ENCODE data around the gene LRRC49. TPM values are rescaled to one million over a fixed set of nuclear protein-coding genes. Genes with fewer than 3 reads are reported as not detected.

LRRC49 gene
- polyA plus RNA-seq, 1 donor (not counting 4 experiments of a cell fraction or from before 2014, with no cell fraction given) = 9.9 TPM

DNA sequence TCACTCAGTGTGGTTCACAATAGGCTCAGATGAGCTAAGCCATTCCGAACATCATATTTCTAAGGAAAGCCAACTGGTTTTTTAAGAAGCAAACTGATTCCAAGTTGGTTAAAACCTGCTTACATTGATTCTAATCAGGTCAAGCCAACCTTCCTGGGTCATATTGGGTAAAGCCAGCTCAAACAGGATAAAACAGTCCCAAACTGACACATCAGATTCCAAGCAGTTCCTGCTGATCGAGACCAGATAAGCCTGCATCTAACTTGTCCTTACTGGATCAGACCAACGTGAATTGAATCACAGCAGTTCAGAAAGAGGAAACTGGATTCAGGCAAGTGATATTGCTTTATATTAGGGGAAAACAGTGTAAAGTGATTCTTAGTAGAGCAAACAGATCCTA is 204.1 kb downstream of the LRRC49 start:
- dilution Hi-C loops (cut with MboI; ENCODE audit: extremely low pct_ligation_motif_present, low sequenced_read_pairs) = no loop called here
- DNase-seq (ENCODE audit: low read depth, low spot score) = peak; percentile 94
- Histone ChIP-seq H3K27me3 (ENCODE audit: control insufficient read depth, extremely low read depth, insufficient read depth, low read length) (no peaks in the 10 kb centered on the region), H2AFZ (ENCODE audit: control insufficient read depth, low read length) (peak overlapping the region; percentile 47), H3K9ac (ENCODE audit: control insufficient read depth, extremely low read depth, insufficient read depth, low read length) (peak overlapping the region; percentile 79), H3K36me3 (ENCODE audit: control insufficient read depth in 2 of 2, extremely low read depth in 1 of 2, insufficient read depth in 2 of 2, low read length in 2 of 2) (peaks cover 0 to 4% of the 10 kb centered on the region in 2 experiments), H3K4me1 (ENCODE audit: control insufficient read depth, extremely low read depth, insufficient read depth, low read length) (peaks cover 43% of the 10 kb centered on the region), H3K4me2 (ENCODE audit: control insufficient read depth, extremely low read depth, insufficient read depth, low read depth, low read length) (peak overlapping the region; percentile 87), H3K27ac (ENCODE audit: control insufficient read depth, insufficient read depth, low read length) (peak overlapping the region; percentile 93), H3K9me3 (ENCODE audit: control insufficient read depth, low read depth, low read length) (peaks cover 1% of the 10 kb centered on the region), H3K4me3 (ENCODE audit: control insufficient read depth in 2 of 3, extremely low read depth in 1 of 3, insufficient read depth in 2 of 3, low read depth in 1 of 3, low read length in 3 of 3) (peak overlapping the region; percentile 23 to 64 (median 55)), H4K20me1 (ENCODE audit: control insufficient read depth, extremely low read depth, insufficient read depth, low read length) (no peaks in the 10 kb centered on the region), H3K9me1 (ENCODE audit: control insufficient read depth, extremely low read depth, insufficient read depth, low read length) (no peaks in the 10 kb centered on the region), H3K79me2 (ENCODE audit: control insufficient read depth, insufficient read depth, low read length) (peaks cover 19% of the 10 kb centered on the region)
- peak; percentile 99 for FAIRE-seq
- no peak for TF ChIP-seq EZH2 (IDR thresholded peaks at IDR 0.05; ENCODE audit: low read length)
- TF ChIP-seq, protein P1, sequence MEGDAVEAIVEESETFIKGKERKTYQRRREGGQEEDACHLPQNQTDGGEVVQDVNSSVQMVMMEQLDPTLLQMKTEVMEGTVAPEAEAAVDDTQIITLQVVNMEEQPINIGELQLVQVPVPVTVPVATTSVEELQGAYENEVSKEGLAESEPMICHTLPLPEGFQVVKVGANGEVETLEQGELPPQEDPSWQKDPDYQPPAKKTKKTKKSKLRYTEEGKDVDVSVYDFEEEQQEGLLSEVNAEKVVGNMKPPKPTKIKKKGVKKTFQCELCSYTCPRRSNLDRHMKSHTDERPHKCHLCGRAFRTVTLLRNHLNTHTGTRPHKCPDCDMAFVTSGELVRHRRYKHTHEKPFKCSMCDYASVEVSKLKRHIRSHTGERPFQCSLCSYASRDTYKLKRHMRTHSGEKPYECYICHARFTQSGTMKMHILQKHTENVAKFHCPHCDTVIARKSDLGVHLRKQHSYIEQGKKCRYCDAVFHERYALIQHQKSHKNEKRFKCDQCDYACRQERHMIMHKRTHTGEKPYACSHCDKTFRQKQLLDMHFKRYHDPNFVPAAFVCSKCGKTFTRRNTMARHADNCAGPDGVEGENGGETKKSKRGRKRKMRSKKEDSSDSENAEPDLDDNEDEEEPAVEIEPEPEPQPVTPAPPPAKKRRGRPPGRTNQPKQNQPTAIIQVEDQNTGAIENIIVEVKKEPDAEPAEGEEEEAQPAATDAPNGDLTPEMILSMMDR (optimal IDR thresholded peaks at IDR 0.05 in 1 of 3, IDR thresholded peaks at IDR 0.05 in 1 of 3, conservative IDR thresholded peaks at IDR 0.05 in 1 of 3; ENCODE audit: extremely low read depth in 1 of 3, insufficient read depth in 2 of 3, low read length in 3 of 3) = no peak

DNA sequence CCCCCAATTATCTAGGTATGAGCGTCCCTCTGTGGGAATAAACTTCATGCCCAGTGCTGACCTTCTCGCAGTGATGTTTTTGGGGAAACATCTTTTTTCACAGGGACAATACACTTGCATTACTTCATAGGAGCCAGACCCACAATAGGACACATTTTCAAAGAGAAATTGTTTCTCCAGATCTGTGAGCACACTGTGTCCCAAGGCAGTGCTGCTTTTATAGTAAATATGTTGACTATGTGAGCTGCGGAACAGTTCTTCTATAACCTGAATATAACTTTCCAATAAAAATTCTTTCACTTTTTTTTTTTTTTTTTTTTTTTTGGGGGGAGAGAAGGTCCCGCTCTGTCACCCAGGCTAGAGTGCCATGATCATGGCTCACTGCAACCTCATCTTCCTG is 205.3 kb downstream of the LRRC49 start:
- Histone ChIP-seq H4K20me1 (ENCODE audit: control insufficient read depth, extremely low read depth, insufficient read depth, low read length) (no peaks in the 10 kb centered on the region), H2AFZ (ENCODE audit: control insufficient read depth, low read length) (no peak overlapping the region), H3K36me3 (ENCODE audit: control insufficient read depth in 2 of 2, extremely low read depth in 1 of 2, insufficient read depth in 2 of 2, low read length in 2 of 2) (peaks cover 0 to 4% of the 10 kb centered on the region in 2 experiments), H3K9ac (ENCODE audit: control insufficient read depth, extremely low read depth, insufficient read depth, low read length) (peak overlapping the region; percentile 28), H3K4me2 (ENCODE audit: control insufficient read depth, extremely low read depth, insufficient read depth, low read depth, low read length) (peak overlapping the region; percentile 51), H3K9me3 (ENCODE audit: control insufficient read depth, low read depth, low read length) (peaks cover 1% of the 10 kb centered on the region), H3K4me1 (ENCODE audit: control insufficient read depth, extremely low read depth, insufficient read depth, low read length) (peaks cover 45% of the 10 kb centered on the region), H3K4me3 (ENCODE audit: control insufficient read depth in 2 of 3, extremely low read depth in 1 of 3, insufficient read depth in 2 of 3, low read depth in 1 of 3, low read length in 3 of 3) (peak overlapping the region; percentile 12 to 53 (median 27)), H3K27me3 (ENCODE audit: control insufficient read depth, extremely low read depth, insufficient read depth, low read length) (no peaks in the 10 kb centered on the region), H3K79me2 (ENCODE audit: control insufficient read depth, insufficient read depth, low read length) (peaks cover 19% of the 10 kb centered on the region), H3K27ac (ENCODE audit: control insufficient read depth, insufficient read depth, low read length) (peak overlapping the region; percentile 40), H3K9me1 (ENCODE audit: control insufficient read depth, extremely low read depth, insufficient read depth, low read length) (no peaks in the 10 kb centered on the region)
- FAIRE-seq (no peak), DNase-seq (ENCODE audit: low read depth, low spot score) (no peak)
- TF ChIP-seq EZH2 (IDR thresholded peaks at IDR 0.05; ENCODE audit: low read length) = no peak
- TF ChIP-seq, protein P1 (optimal IDR thresholded peaks at IDR 0.05 in 1 of 3, IDR thresholded peaks at IDR 0.05 in 1 of 3, conservative IDR thresholded peaks at IDR 0.05 in 1 of 3; ENCODE audit: extremely low read depth in 1 of 3, insufficient read depth in 2 of 3, low read length in 3 of 3) = no peak
- dilution Hi-C loops (cut with MboI; ENCODE audit: extremely low pct_ligation_motif_present, low sequenced_read_pairs) = no loop called here

Data from keratinocyte (primary cell).